H1 (cell line): Measurements from ENCODE around the gene EEF1AKMT3. TPM values are rescaled to one million over a fixed set of nuclear protein-coding genes. Genes with fewer than 3 reads are reported as not detected.

Source experiments
- CTCF ChIA-PET: fragments of 300-600 bp; sonication (Branson Sonifier 250); formaldehyde crosslinking; loops from one replicate; lab custom pipeline; 2021; ENCODE audit not compliant: partially characterized antibody; lab: Charles Lee
- POLR2A ChIA-PET: fragments of 300-600 bp; sonication (Branson Sonifier 250); formaldehyde crosslinking; loops from one replicate; lab custom pipeline; 2021; ENCODE audit warnings: inconsistent platforms; ENCODE audit not compliant: partially characterized antibody; lab: Charles Lee
- DNase-seq, 2 experiments: peaks; one replicate each; pipeline versions ENCODE4 v3.0.0 to v3.0.0-alpha.2; 2010 to 2022; ENCODE audit warnings: low spot score in 2 of 2, low read depth in 1 of 2, mixed read lengths in 1 of 2
- FAIRE-seq: peaks from 2 replicates; lab custom pipeline; 2011; peaks lifted over from hg19 to GRCh38; lab: Jason Lieb, UNC
- H2AFZ ChIP-seq: 2 replicates; pipeline ENCODE4 v1.8.1; 2012; ENCODE audit warnings: low read length, inconsistent platforms
- H2AK5ac ChIP-seq: 2 replicates; pipeline ENCODE4 v1.6.1; 2013; ENCODE audit warnings: low read depth, low read length
- H2BK120ac ChIP-seq: replicated peaks from 2 replicates; pipeline ENCODE3; 2013; ENCODE audit warnings: low read depth, low read length, inconsistent platforms
- H2BK12ac ChIP-seq: 2 replicates; pipeline ENCODE4 v1.6.1; 2013; ENCODE audit warnings: low read depth, low read length
- H2BK15ac ChIP-seq: 2 replicates; pipeline ENCODE4 v1.6.1; 2013; ENCODE audit warnings: low read length
- H2BK20ac ChIP-seq: 2 replicates; pipeline ENCODE4 v1.6.1; 2013; ENCODE audit warnings: low read length
- H2BK5ac ChIP-seq: 2 replicates; pipeline ENCODE4 v1.6.1; 2013; ENCODE audit warnings: low read depth, low read length
- H3K14ac ChIP-seq: 2 replicates; pipeline ENCODE4 v1.6.1; 2013; ENCODE audit warnings: inconsistent platforms; ENCODE audit not compliant: insufficient read length
- H3K18ac ChIP-seq: 2 replicates; pipeline ENCODE4 v1.6.1; 2013; ENCODE audit warnings: low read length; ENCODE audit errors: extremely low read depth
- H3K23ac ChIP-seq: 2 replicates; pipeline ENCODE4 v1.6.1; 2013; ENCODE audit warnings: inconsistent platforms; ENCODE audit not compliant: insufficient read length
- H3K23me2 ChIP-seq: 2 replicates; pipeline ENCODE4 v1.6.1; 2013; ENCODE audit warnings: low read depth, low read length
- H3K27ac ChIP-seq: 2 replicates; pipeline ENCODE4 v1.6.1; 2011; ENCODE audit warnings: low read depth, low read length, inconsistent platforms
- H3K27me3 ChIP-seq, 4 experiments: replicated peaks in 1 of 4; 1 replicate in 1 of 4; 2 replicates in 3 of 4; pipeline versions ENCODE4 v1.6.1 to v1.8.1; 2011 to 2013; ENCODE audit warnings: low read length in 3 of 4, mild to moderate bottlenecking in 3 of 4, inconsistent platforms in 2 of 4, mixed read lengths in 2 of 4, moderate library complexity in 1 of 4; ENCODE audit not compliant: control insufficient read depth in 3 of 4, insufficient read depth in 3 of 4; ENCODE audit errors: extremely low read depth in 1 of 4
- H3K36me3 ChIP-seq, 4 experiments: 2 replicates each; pipeline versions ENCODE4 v1.6.1 to v1.8.1; 2011 to 2013; ENCODE audit warnings: mild to moderate bottlenecking in 4 of 4, low read length in 3 of 4, moderate library complexity in 2 of 4, control low read depth in 1 of 4, inconsistent platforms in 1 of 4; ENCODE audit not compliant: insufficient read depth in 4 of 4, control insufficient read depth in 2 of 4
- H3K4ac ChIP-seq: replicated peaks from 2 replicates; pipeline ENCODE3; 2013; ENCODE audit warnings: low read length, low read depth, mixed read lengths, inconsistent platforms; ENCODE audit not compliant: insufficient read length
- H3K4me1 ChIP-seq, 4 experiments: replicated peaks in 1 of 4; 1 replicate in 1 of 4; 2 replicates in 3 of 4; pipeline versions ENCODE4 v1.6.1 to v1.8.1; 2011 to 2013; ENCODE audit warnings: low read length in 3 of 4, inconsistent platforms in 2 of 4, mixed read lengths in 1 of 4; ENCODE audit not compliant: insufficient read depth in 4 of 4, control insufficient read depth in 3 of 4
- H3K4me2 ChIP-seq, 2 experiments: 2 replicates each; pipeline versions ENCODE4 v1.6.1 to v1.8.1; 2011 to 2013; ENCODE audit warnings: low read depth in 2 of 2, low read length in 2 of 2, control low read depth in 1 of 2, inconsistent platforms in 1 of 2, mild to moderate bottlenecking in 1 of 2; ENCODE audit not compliant: insufficient read depth in 1 of 2
- H3K4me3 ChIP-seq, 4 experiments: fragments of 200-600, 300-600 bp in 1 of 4; sonication (generic), shearing (Covaris generic), sonication (Bioruptor Twin) in 1 of 4; 2 replicates each; pipeline versions ENCODE4 v1.5.1 to v1.8.1; 2011 to 2016; ENCODE audit warnings: low read length in 4 of 4, low read depth in 3 of 4, control low read depth in 2 of 4, inconsistent platforms in 2 of 4, mild to moderate bottlenecking in 2 of 4, mixed read lengths in 1 of 4, moderate library complexity in 1 of 4; ENCODE audit not compliant: insufficient read depth in 2 of 4; ENCODE audit errors: extremely low read depth in 1 of 4
- H3K56ac ChIP-seq: replicated peaks from 2 replicates; pipeline ENCODE3; 2013; ENCODE audit warnings: low read depth, mild to moderate bottlenecking, mixed read lengths, low read length, inconsistent platforms; ENCODE audit not compliant: insufficient read length
- H3K79me1 ChIP-seq: 2 replicates; pipeline ENCODE4 v1.6.1; 2013; ENCODE audit warnings: low read depth, low read length, control low read depth
- H3K79me2 ChIP-seq, 2 experiments: 2 replicates each; pipeline versions ENCODE4 v1.6.1 to v1.8.1; 2012 to 2013; ENCODE audit warnings: low read length in 2 of 2, mild to moderate bottlenecking in 2 of 2, inconsistent platforms in 1 of 2; ENCODE audit not compliant: insufficient read depth in 2 of 2, control insufficient read depth in 1 of 2
- H3K9ac ChIP-seq, 4 experiments: replicated peaks in 1 of 4; 1 replicate in 1 of 4; 2 replicates in 3 of 4; pipeline versions ENCODE4 v1.6.1 to v1.8.1; 2011 to 2013; ENCODE audit warnings: low read depth in 3 of 4, low read length in 3 of 4, control low read depth in 2 of 4, mild to moderate bottlenecking in 2 of 4, moderate library complexity in 2 of 4, inconsistent platforms in 1 of 4; ENCODE audit errors: extremely low read depth in 1 of 4
- H3K9me3 ChIP-seq, 2 experiments: 2 replicates each; pipeline versions ENCODE4 v1.6.1 to v1.8.1; 2012 to 2013; ENCODE audit warnings: mild to moderate bottlenecking in 2 of 2, moderate library complexity in 2 of 2, control low read depth in 1 of 2, inconsistent platforms in 1 of 2, low read depth in 1 of 2, low read length in 1 of 2, mixed read lengths in 1 of 2; ENCODE audit not compliant: insufficient read depth in 2 of 2
- H4K20me1 ChIP-seq, 2 experiments: replicated peaks in 1 of 2; 2 replicates each; pipeline versions ENCODE3 to v1.8.1; 2011 to 2013; ENCODE audit warnings: inconsistent platforms in 2 of 2, low read length in 2 of 2, mild to moderate bottlenecking in 1 of 2; ENCODE audit not compliant: insufficient read depth in 2 of 2, control insufficient read depth in 1 of 2
- H4K5ac ChIP-seq: 2 replicates; pipeline ENCODE4 v1.6.1; 2013; ENCODE audit warnings: low read length, low read depth, mixed read lengths, inconsistent platforms; ENCODE audit not compliant: insufficient read length
- H4K8ac ChIP-seq: 2 replicates; pipeline ENCODE4 v1.8.0; 2013; ENCODE audit warnings: mild to moderate bottlenecking, moderate library complexity, low read length, inconsistent platforms; ENCODE audit not compliant: insufficient read depth; ENCODE audit errors: extremely low read depth
- H4K91ac ChIP-seq: replicated peaks from 2 replicates; pipeline ENCODE3; 2013; ENCODE audit warnings: low read length, mixed read lengths, inconsistent platforms; ENCODE audit not compliant: insufficient read length
- CTBP2 ChIP-seq: IDR thresholded peaks from 2 replicates; pipeline ENCODE4 v1.7.0; 2011; ENCODE audit warnings: borderline replicate concordance, mild to moderate bottlenecking, moderate library complexity, mixed read lengths, low read length; ENCODE audit not compliant: insufficient read depth, insufficient read length
- TCF12 ChIP-seq: IDR thresholded peaks from 2 replicates; pipeline ENCODE4 v1.6.1; 2011; ENCODE audit warnings: low read depth, mild to moderate bottlenecking, low read length
- WGBS, 2 experiments: shearing (Covaris generic) in 1 of 2; methylation state at CpG; one replicate each; pipeline versions ENCODE4 v1.1.6 to v1.1.7; 2013 to 2015; ENCODE audit warnings: low lambda C conversion rate in 2 of 2, mixed read lengths in 2 of 2, inconsistent platforms in 1 of 2, low coverage in 1 of 2, missing lambda C conversion rate in 1 of 2; ENCODE audit not compliant: insufficient replicate concordance in 2 of 2, insufficient coverage in 1 of 2, insufficient read length in 1 of 2; ENCODE audit errors: extremely low coverage in 1 of 2, missing lambda C conversion rate in 1 of 2; 5-methylcytosine and 5-hydroxymethylcytosine counted together
- polyA plus RNA-seq, 7 experiments: library from polyadenylated mRNA; depleted of rRNA in 3 of 7; stranded (reverse) in 5 of 7; unstranded in 2 of 7; fragments of >200 nt in 5 of 7; fragments of 200-250 nt in 2 of 7; gene quantifications; 1 replicate in 5 of 7; 2 replicates in 1 of 7; 4 replicates in 1 of 7; pipeline versions ENCODE4 v1.2.1 to v1.2.3, GENCODE V29; 2011 to 2013; ENCODE audit warnings: missing spikeins in 2 of 7, mixed read lengths in 2 of 7
- total RNA-seq: library from RNA; stranded (reverse); fragmentation: NEBNext Ultra II Directional; extraction: Animal tissue kit (Norgen Biotek cat#: 25700); gene quantifications from 2 replicates; pipeline ENCODE4 v1.2.1, GENCODE V29; 2021
- TF ChIP-seq, protein P1 (sequence below): IDR thresholded peaks from 2 replicates; pipeline ENCODE4 v1.6.1; 2012; ENCODE audit warnings: low read length, inconsistent platforms

EEF1AKMT3 gene
- total and polyA plus RNA-seq, 2 of the 8 experiments (the other 6 are each of a cell fraction or from before 2014, with no cell fraction given) = 3.1 to 4.4 TPM

GRCh38 chr12:57825451-57825850 is 53.0 kb downstream of the EEF1AKMT3 start:
- H3K9me3 ChIP-seq = no peaks in the 10 kb centered on the region
- ChIA-PET CTCF (interaction anchor here (0.7 to 8.6 kb wide), 10 partner anchors 10 to 78 kb away, joined by 3 to 94 read pairs (median 6); no protein-coding TSS in a partner anchor), POLR2A (interaction anchor here (1.0 to 3.9 kb wide), 3 partner anchors 10 to 21 kb away, joined by 4 to 17 read pairs (median 5); partner anchors contain the start of gene CTDSP2)
- peaks cover 0 to 12% of the 10 kb centered on the region in 2 experiments; a peak in 3 of 4 replicates for H3K79me2 ChIP-seq
- no peak for DNase-seq
- H3K4me1 ChIP-seq = no peaks in the 10 kb centered on the region
- H2AK5ac ChIP-seq = no peak overlapping the region
- no peak overlapping the region for H4K5ac ChIP-seq
- no peak for FAIRE-seq
- H3K27ac ChIP-seq = no peak overlapping the region
- H3K79me1 ChIP-seq = no peaks in the 10 kb centered on the region
- no peak overlapping the region for H2BK20ac ChIP-seq
- no peak overlapping the region for H2BK120ac ChIP-seq
- H3K18ac ChIP-seq = no peak overlapping the region
- H3K36me3 ChIP-seq = peaks cover 27 to 79% (median 64%) of the 10 kb centered on the region in 4 experiments
- no peak overlapping the region for H3K23ac ChIP-seq
- no peak overlapping the region for H3K4me3 ChIP-seq
- no peak overlapping the region for H2BK12ac ChIP-seq
- no peak overlapping the region for H3K4ac ChIP-seq
- no peak overlapping the region for H3K56ac ChIP-seq
- 98% methylated on average over 2 of the region's 2 CpGs; no CpG with 5 or more reads in 1 of the 2 experiments for WGBS, 2 experiments
- H2BK15ac ChIP-seq = no peak overlapping the region
- H3K23me2 ChIP-seq = no peaks in the 10 kb centered on the region
- TF ChIP-seq TCF12 = no peak
- TF ChIP-seq, protein P1, sequence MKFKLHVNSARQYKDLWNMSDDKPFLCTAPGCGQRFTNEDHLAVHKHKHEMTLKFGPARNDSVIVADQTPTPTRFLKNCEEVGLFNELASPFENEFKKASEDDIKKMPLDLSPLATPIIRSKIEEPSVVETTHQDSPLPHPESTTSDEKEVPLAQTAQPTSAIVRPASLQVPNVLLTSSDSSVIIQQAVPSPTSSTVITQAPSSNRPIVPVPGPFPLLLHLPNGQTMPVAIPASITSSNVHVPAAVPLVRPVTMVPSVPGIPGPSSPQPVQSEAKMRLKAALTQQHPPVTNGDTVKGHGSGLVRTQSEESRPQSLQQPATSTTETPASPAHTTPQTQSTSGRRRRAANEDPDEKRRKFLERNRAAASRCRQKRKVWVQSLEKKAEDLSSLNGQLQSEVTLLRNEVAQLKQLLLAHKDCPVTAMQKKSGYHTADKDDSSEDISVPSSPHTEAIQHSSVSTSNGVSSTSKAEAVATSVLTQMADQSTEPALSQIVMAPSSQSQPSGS = no peak
- TF ChIP-seq CTBP2 = no peak
- H4K91ac ChIP-seq = no peak overlapping the region
- no peaks in the 10 kb centered on the region for H3K27me3 ChIP-seq
- H4K20me1 ChIP-seq = peaks cover 17 to 24% of the 10 kb centered on the region in 2 experiments
- no peak overlapping the region for H3K9ac ChIP-seq
- H4K8ac ChIP-seq = no peak overlapping the region
- H2BK5ac ChIP-seq = no peak overlapping the region
- H3K4me2 ChIP-seq = no peak overlapping the region
- H3K14ac ChIP-seq = no peak overlapping the region
- no peak overlapping the region for H2AFZ ChIP-seq
